BLaER1 treated with 17β-estradiol and CSF1 and Interleukin-3, amounts not matched to agents 10 nM and 100 nM (cell line): ENCODE measurements around the gene CDH23.

Experiments used
- H3K27ac ChIP-seq, 11 experiments: shearing (Covaris generic); formaldehyde crosslinking; 2 replicates each; pipeline ENCODE4 v1.8.1; 2022
- H3K27me3 ChIP-seq, 11 experiments: shearing (Covaris generic); formaldehyde crosslinking; 2 replicates each; pipeline ENCODE4 v1.8.1; 2022
- H3K36me3 ChIP-seq, 11 experiments: shearing (Covaris generic); formaldehyde crosslinking; 2 replicates each; pipeline ENCODE4 v1.8.1; 2022
- H3K4me1 ChIP-seq, 10 experiments: shearing (Covaris generic); formaldehyde crosslinking; 2 replicates each; pipeline ENCODE4 v1.8.1; 2022
- H3K4me2 ChIP-seq, 11 experiments: shearing (Covaris generic); formaldehyde crosslinking; 2 replicates each; pipeline ENCODE4 v1.8.1; 2022
- H3K4me3 ChIP-seq, 10 experiments: shearing (Covaris generic); formaldehyde crosslinking; 2 replicates each; pipeline ENCODE4 v1.8.1; 2022
- H3K9ac ChIP-seq, 11 experiments: shearing (Covaris generic); formaldehyde crosslinking; 2 replicates each; pipeline ENCODE4 v1.8.1; 2022
- H3K9me3 ChIP-seq, 11 experiments: shearing (Covaris generic); formaldehyde crosslinking; replicated peaks in 1 of 11; 2 replicates each; pipeline ENCODE4 v1.8.1; 2022
- H4K20me1 ChIP-seq, 11 experiments: shearing (Covaris generic); formaldehyde crosslinking; 2 replicates each; pipeline ENCODE4 v1.8.1; 2022
- Cebpa-rat ChIP-seq, 11 experiments: shearing (Covaris generic); IDR thresholded peaks; 2 replicates each; pipeline ENCODE4 v1.8.1; 2022

The CDH23 gene

GRCh38 chr10:71465551-71466252, 69.0 kb downstream of the CDH23 start:
- H3K4me3 ChIP-seq: no peak overlapping the region
- no peaks in the 10 kb centered on the region for H3K9me3 ChIP-seq
- no peaks in the 10 kb centered on the region; a peak in 1 of 22 replicates for H4K20me1 ChIP-seq
- no peak overlapping the region; a peak in 2 of 22 replicates for H3K9ac ChIP-seq
- peak overlapping the region; percentile 19 to 63 (median 43); a peak in 19 of 22 replicates for H3K4me2 ChIP-seq
- H3K4me1 ChIP-seq: peaks cover 9 to 23% (median 20%) of the 10 kb centered on the region in 10 experiments; a peak in 19 of 20 replicates
- no peak for TF ChIP-seq Cebpa-rat (IDR thresholded peaks at IDR 0.05)
- H3K27me3 ChIP-seq: no peaks in the 10 kb centered on the region
- no peaks in the 10 kb centered on the region for H3K36me3 ChIP-seq
- no peak overlapping the region for H3K27ac ChIP-seq

- H3K4me2 ChIP-seq: peak overlapping the region in 9 of 11 experiments; percentile 28 to 63 (median 47); a peak in 16 of 22 replicates
- no peak for TF ChIP-seq Cebpa-rat (IDR thresholded peaks at IDR 0.05)
- H3K9me3 ChIP-seq: no peaks in the 10 kb centered on the region
- H3K4me1 ChIP-seq: peaks cover 9 to 23% (median 20%) of the 10 kb centered on the region in 10 experiments; a peak in 19 of 20 replicates
- H3K27ac ChIP-seq: no peak overlapping the region
- H3K27me3 ChIP-seq: no peaks in the 10 kb centered on the region
- H3K9ac ChIP-seq: no peak overlapping the region
- H4K20me1 ChIP-seq: no peaks in the 10 kb centered on the region; a peak in 1 of 22 replicates
- no peak overlapping the region for H3K4me3 ChIP-seq
- no peaks in the 10 kb centered on the region for H3K36me3 ChIP-seq
These were observed 69.6 kb downstream of the CDH23 start for GRCh38 chr10:71466330-71466729.

DNA sequence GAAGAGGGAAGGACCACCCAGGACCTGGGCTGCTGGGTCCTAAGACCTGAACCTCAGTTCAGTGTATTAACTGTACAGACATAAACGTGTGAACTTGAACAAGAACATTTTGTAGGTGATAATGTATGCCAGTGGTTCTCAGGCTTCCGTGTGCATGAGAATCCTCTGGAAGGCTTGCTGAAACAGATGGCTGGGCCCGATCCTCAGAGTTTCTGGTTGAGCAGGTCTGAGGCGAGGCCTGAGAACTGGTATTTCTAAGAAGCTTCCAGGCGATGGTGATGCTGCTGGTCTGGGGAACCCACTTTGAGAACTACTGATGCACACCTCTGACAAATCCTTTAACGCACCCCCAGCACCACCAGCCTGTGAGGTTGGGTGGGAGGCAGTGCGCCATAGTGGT, 70.4 kb downstream of the CDH23 start:
- Histone ChIP-seq H3K27ac (no peak overlapping the region), H4K20me1 (no peaks in the 10 kb centered on the region; a peak in 1 of 22 replicates), H3K4me2 (0 out of 22 replicates have a peak overlapping the region, but pooled peaks of 2 of the 11 experiments have one; percentile 34 to 51), H3K4me1 (peaks cover 9 to 23% (median 20%) of the 10 kb centered on the region in 10 experiments; a peak in 19 of 20 replicates), H3K9me3 (no peaks in the 10 kb centered on the region), H3K27me3 (no peaks in the 10 kb centered on the region), H3K36me3 (no peaks in the 10 kb centered on the region), H3K4me3 (no peak overlapping the region), H3K9ac (no peak overlapping the region)
- TF ChIP-seq Cebpa-rat (IDR thresholded peaks at IDR 0.05): no peak

DNA sequence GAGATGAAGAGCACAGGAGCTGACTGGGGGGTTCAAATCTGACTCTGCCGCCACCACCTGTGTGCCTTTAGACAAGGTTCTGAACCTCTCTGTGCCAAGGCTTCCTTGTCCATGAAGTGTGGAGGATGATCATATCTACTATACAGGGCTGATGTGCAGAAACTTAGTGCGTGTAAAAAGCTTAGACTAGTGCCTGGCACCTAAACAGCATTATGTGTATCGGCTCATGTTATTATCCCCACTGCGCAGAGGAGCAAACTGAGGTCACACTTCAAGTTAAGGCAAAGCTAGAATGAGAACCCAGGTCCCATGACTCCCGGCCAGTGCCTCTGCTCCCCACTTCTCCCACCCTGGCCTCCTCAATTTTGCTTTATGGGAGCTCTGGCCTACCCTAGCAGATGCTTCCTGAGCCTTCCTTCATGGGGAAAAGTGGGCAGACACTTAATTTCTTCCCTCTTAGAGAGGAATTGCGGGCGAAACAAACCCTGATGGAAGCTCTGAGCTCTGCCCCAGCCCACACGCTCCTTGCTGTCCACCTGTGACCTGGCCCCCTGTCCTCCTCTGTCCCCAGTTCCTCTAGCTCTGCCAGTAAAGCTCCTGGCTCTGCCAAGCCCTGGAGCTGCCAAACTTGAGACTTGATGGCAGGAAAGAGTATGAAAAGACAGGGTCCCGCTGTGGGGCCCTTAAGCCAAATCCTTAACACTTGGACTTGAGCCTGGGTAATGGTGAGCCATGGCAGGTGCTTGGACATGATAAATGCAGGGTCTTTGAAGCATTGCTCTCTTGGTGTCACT, 71.0 kb downstream of the CDH23 start:
- Histone ChIP-seq H3K27me3 (no peaks in the 10 kb centered on the region), H3K9ac (no peak overlapping the region), H3K4me3 (no peak overlapping the region), H3K9me3 (no peaks in the 10 kb centered on the region), H3K4me2 (no peak overlapping the region), H3K4me1 (peaks cover 9 to 23% (median 20%) of the 10 kb centered on the region in 10 experiments; a peak in 19 of 20 replicates), H3K36me3 (no peaks in the 10 kb centered on the region), H3K27ac (no peak overlapping the region), H4K20me1 (no peaks in the 10 kb centered on the region; a peak in 1 of 22 replicates)
- TF ChIP-seq Cebpa-rat (IDR thresholded peaks at IDR 0.05): no peak

DNA sequence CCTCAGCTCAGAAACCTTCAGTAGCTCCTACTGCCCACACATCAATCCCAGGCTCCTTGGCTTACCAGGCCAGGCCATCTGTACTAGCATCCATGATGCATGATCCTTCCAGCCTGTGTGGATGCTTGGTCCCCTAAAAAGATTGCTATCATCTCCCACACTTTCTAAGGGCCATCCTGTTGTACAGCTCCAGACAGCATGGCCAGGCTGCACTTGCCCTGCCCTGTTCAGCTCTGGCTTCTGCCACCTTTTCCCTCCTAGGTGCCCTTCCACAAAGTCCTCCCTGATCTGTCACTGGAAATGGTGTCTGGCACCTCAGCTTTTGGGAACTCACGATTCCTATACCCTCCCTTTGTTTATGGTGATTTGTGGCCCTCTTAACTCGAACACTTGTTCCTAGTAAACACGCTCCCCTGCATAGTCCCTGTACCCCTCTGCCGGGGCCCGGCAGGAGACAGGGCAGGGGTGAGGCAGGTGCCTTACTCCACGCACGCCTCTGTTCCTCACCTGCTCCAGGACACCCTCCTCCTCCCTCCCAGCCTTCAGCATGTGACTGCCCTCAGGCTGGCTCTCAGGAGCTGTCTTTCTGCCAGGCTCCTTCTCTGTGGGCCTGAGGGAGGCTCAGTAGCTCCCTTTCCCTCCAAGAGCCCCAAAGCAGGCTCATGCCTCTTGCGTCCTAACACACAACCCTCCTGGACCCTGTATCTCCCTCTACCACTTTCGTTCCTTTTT, 71.8 kb downstream of the CDH23 start:
- TF ChIP-seq Cebpa-rat (IDR thresholded peaks at IDR 0.05): no peak
- Histone ChIP-seq H3K36me3 (no peaks in the 10 kb centered on the region), H3K9ac (no peak overlapping the region), H3K27ac (no peak overlapping the region), H3K4me3 (no peak overlapping the region), H3K4me2 (no peak overlapping the region), H3K27me3 (no peaks in the 10 kb centered on the region), H3K4me1 (peaks cover 9 to 23% (median 22%) of the 10 kb centered on the region in 10 experiments; a peak in 19 of 20 replicates), H4K20me1 (no peaks in the 10 kb centered on the region; a peak in 1 of 22 replicates), H3K9me3 (no peaks in the 10 kb centered on the region)

DNA sequence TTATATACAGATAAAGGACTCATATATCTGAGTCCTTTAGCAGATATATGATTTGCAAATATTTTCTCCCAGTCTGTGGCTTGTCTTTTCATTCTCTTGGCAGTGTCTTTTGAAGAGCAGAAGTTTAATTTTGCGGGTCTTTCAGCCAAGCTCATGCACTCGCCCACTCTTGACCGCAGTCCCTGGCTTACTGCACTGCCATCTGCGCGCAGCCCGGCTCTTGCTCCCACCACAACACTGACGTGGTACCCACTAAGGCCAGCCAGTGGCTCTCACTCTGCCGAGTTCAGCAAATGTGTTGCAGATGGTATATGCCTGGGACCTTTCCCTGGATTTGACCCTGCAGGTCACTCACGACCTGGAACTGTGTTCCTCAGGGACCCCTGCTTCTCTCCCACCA, 74.3 kb downstream of the CDH23 start:
- no peaks in the 10 kb centered on the region for H4K20me1 ChIP-seq
- no peak for TF ChIP-seq Cebpa-rat (IDR thresholded peaks at IDR 0.05)
- no peak overlapping the region for H3K27ac ChIP-seq
- H3K27me3 ChIP-seq: no peaks in the 10 kb centered on the region
- H3K36me3 ChIP-seq: no peaks in the 10 kb centered on the region
- H3K9me3 ChIP-seq: no peaks in the 10 kb centered on the region
- H3K4me1 ChIP-seq: peaks cover 19 to 37% (median 32%) of the 10 kb centered on the region in 10 experiments
- H3K9ac ChIP-seq: no peak overlapping the region
- no peak overlapping the region for H3K4me2 ChIP-seq
- no peak overlapping the region for H3K4me3 ChIP-seq

GRCh38 chr10:71471957-71472365, 75.2 kb downstream of the CDH23 start:
- H3K4me3 ChIP-seq: no peak overlapping the region
- peaks cover 26 to 37% (median 34%) of the 10 kb centered on the region in 10 experiments for H3K4me1 ChIP-seq
- no peak overlapping the region for H3K4me2 ChIP-seq
- no peaks in the 10 kb centered on the region for H3K9me3 ChIP-seq
- no peaks in the 10 kb centered on the region for H3K27me3 ChIP-seq
- H4K20me1 ChIP-seq: no peaks in the 10 kb centered on the region
- H3K27ac ChIP-seq: peak overlapping the region in 1 of 11 experiments; percentile 18; a peak in 3 of 22 replicates
- H3K9ac ChIP-seq: no peak overlapping the region
- H3K36me3 ChIP-seq: no peaks in the 10 kb centered on the region
- no peak for TF ChIP-seq Cebpa-rat (IDR thresholded peaks at IDR 0.05)

DNA sequence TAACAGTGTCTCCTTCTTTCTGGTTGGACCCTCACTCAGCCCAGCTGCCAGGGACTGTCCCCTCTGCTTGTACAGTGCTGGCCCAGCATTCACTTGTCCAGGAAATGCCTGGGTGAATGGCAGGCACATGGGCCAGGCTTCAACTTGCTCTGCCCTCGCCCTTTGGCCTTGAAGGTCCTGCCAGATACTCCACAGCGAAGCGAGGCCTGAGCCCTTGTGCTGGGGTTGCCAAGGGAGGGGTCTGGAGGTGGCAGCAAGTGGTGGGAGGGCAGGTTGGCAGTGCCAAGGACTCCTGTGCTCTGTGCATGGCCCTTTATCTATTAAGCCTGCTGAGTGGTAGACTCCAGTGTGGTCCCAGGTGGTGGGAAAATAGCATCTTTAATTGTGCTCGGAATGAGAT, 75.7 kb downstream of the CDH23 start:
- TF ChIP-seq Cebpa-rat (IDR thresholded peaks at IDR 0.05): no peak
- H3K9ac ChIP-seq: no peak overlapping the region
- no peaks in the 10 kb centered on the region for H3K27me3 ChIP-seq
- H3K4me2 ChIP-seq: no peak overlapping the region
- no peaks in the 10 kb centered on the region for H3K36me3 ChIP-seq
- H4K20me1 ChIP-seq: no peaks in the 10 kb centered on the region
- peak overlapping the region in 1 of 11 experiments; percentile 18; a peak in 2 of 22 replicates for H3K27ac ChIP-seq
- H3K4me1 ChIP-seq: peaks cover 26 to 38% (median 34%) of the 10 kb centered on the region in 10 experiments
- no peak overlapping the region for H3K4me3 ChIP-seq
- H3K9me3 ChIP-seq: no peaks in the 10 kb centered on the region

DNA sequence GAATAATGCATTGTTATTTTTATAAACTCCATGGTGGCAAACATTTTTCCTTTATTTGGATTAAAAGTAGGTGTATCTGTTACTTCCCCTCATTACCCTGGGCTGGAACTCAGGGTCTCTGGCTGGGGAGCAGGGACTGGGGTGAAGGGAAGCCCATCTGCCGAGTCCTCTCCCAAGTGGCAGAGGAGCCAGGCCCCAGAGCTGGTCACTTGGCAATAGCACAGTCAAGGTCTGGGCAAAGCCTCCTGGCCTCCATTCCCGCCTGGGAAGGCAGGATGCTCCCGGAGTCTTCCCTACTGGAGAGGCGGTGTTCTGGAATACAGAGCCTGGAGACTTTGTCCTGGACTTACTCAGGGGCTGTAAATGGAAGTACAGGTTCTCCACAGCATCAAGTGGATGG, 76.2 kb downstream of the CDH23 start:
- H3K9me3 ChIP-seq: no peaks in the 10 kb centered on the region
- no peak overlapping the region for H3K9ac ChIP-seq
- no peak overlapping the region for H3K4me2 ChIP-seq
- TF ChIP-seq Cebpa-rat (IDR thresholded peaks at IDR 0.05): no peak
- no peaks in the 10 kb centered on the region for H3K36me3 ChIP-seq
- H3K27me3 ChIP-seq: no peaks in the 10 kb centered on the region
- H3K4me1 ChIP-seq: peaks cover 26 to 38% (median 34%) of the 10 kb centered on the region in 10 experiments
- H3K4me3 ChIP-seq: no peak overlapping the region
- no peak overlapping the region for H3K27ac ChIP-seq
- H4K20me1 ChIP-seq: no peaks in the 10 kb centered on the region
